Measurements from ENCODE around the gene CIAO2A.

- TF ChIP-seq CTCF (IDR thresholded peaks at IDR 0.05; ENCODE audit: insufficient read depth, low read depth, low read length) (no peak), EZH2 (IDR thresholded peaks at IDR 0.05; ENCODE audit: insufficient read depth, low read length) (no peak)
Measured at GRCh38 chr15:64022571-64022970, 71.1 kb downstream of the CIAO2A start.
